Ectodermal cell (in vitro differentiated cells): ENCODE results near the gene CDC123. TPM values are rescaled to one million over a fixed set of nuclear protein-coding genes. Genes with fewer than 3 reads are reported as not detected.

ENCODE experiments used
- H3K27ac ChIP-seq: 2 replicates; pipeline ENCODE4 v1.7.0; 2013; ENCODE audit warnings: mild to moderate bottlenecking, low read depth, low read length; ENCODE audit not compliant: insufficient read depth, poor library complexity, severe bottlenecking
- H3K27me3 ChIP-seq: 2 replicates; pipeline ENCODE4 v1.7.0; 2013; ENCODE audit warnings: mild to moderate bottlenecking, low read length; ENCODE audit not compliant: insufficient read depth, control insufficient read depth, poor library complexity, severe bottlenecking
- H3K36me3 ChIP-seq: one replicate; pipeline ENCODE4 v1.7.0; 2013; ENCODE audit warnings: low read length; ENCODE audit not compliant: control insufficient read depth, insufficient read depth
- H3K4me1 ChIP-seq: one replicate; pipeline ENCODE4 v1.7.0; 2013; ENCODE audit warnings: low read length; ENCODE audit not compliant: control insufficient read depth, insufficient read depth
- H3K4me3 ChIP-seq: 2 replicates; pipeline ENCODE4 v1.7.0; 2013; ENCODE audit warnings: low read depth, low read length, control low read depth; ENCODE audit not compliant: insufficient read depth
- H3K9me3 ChIP-seq: 2 replicates; pipeline ENCODE4 v1.7.0; 2013; ENCODE audit warnings: mild to moderate bottlenecking, low read length, moderate library complexity; ENCODE audit not compliant: control insufficient read depth
- WGBS, 2 experiments: methylation state at CpG; one replicate each; pipeline ENCODE4 v1.1.7; 2013; ENCODE audit warnings: missing lambda C conversion rate in 2 of 2; 5-methylcytosine and 5-hydroxymethylcytosine counted together
- polyA plus RNA-seq, 4 experiments: library from polyadenylated mRNA; stranded (reverse); fragments of 50-300 nt; gene quantifications; one replicate each; pipeline ENCODE4 v1.2.3, GENCODE V29; 2013

CDC123 gene, protein sequence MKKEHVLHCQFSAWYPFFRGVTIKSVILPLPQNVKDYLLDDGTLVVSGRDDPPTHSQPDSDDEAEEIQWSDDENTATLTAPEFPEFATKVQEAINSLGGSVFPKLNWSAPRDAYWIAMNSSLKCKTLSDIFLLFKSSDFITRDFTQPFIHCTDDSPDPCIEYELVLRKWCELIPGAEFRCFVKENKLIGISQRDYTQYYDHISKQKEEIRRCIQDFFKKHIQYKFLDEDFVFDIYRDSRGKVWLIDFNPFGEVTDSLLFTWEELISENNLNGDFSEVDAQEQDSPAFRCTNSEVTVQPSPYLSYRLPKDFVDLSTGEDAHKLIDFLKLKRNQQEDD
- 128 TPM for polyA plus RNA-seq (2013, experiment 1 of 4)
- 128 TPM for polyA plus RNA-seq (2013, experiment 2 of 4)
- 113 TPM for polyA plus RNA-seq (2013, experiment 3 of 4)
- polyA plus RNA-seq (2013, experiment 4 of 4), result 130 TPM

DNA sequence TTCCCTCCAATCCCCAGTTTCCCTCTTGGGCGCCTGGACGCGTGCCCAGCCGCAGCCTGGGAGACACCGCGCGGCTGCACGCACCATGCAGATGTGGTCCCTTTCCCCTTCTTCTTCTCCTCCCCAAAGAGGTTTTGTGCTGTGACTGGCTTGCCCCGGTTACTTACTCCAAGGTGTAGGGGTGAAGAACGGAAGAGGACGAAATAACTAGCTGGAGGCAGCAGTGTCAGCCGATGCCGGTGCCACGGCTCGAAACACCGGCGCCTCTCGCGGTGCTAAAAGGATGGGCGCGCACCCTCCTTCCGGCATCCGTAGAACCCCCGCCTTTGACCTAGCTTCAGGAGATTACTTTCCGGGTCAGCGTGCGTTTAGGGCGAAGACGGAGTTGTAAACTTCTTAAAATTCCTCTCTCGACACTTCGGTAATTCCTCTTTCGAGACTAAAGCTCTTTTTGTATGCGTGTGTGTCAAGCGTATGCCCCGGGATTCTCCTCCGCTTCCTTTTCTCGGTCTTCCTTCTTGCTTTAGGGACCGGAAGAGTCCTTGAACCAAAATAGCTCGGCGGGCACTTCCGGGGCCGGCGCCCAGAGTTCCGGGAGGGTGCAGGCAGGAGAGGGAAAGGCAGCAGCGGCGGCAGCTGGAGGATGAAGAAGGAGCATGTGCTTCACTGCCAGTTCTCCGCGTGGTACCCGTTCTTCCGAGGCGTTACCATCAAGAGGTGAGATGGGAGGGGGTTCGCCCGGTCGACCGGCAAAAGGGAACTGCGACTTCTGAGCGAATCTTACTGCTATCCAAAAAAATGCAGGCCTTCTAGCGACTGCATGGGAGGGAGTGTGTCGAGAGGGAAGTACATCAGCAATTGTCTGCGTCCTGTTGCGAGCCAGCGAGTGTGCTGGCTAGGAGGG lies at the start of gene CDC123, which contains the start of gene NUDT5:
Gene CDC123 (plus strand): TSS at position 586 of the 904 bp plus-strand sequence. CDS start 58 bp downstream, at position 644.
Gene NUDT5 (minus strand): TSS at position 289 of the 904 bp plus-strand sequence. CDS start 9,600 bp downstream, outside the sequence.
- Histone ChIP-seq H3K4me3 (peak within 1 kb of the TSS; percentile 88), H3K27me3 (no peaks in the 10 kb centered on the region), H3K27ac (peak within 1 kb of the TSS; percentile 61), H3K36me3 (peaks cover 10% of the 10 kb centered on the region), H3K4me1 (peaks cover 17% of the 10 kb centered on the region), H3K9me3 (no peaks in the 10 kb centered on the region)
- 0% methylated on average over 62 of the region's 62 CpGs for WGBS, 2 experiments

DNA sequence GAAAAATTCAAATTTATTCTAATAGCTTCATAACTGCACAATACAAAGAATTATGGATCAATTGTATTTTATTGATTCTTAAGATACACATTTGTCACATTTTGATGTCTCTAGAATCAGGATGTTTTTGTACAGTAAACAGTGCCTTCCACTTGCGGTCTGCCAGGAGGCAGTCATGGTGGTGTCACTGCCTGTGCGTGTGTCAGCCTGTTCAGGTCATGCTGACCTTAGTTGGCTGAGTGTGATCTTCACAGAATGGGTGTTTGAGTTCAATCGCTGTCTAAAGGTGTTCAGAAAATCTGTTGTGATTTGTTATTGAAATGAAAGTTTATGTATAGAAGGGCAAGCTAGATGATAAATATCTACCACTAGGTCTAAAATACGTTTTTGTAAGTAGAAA lies 45.8 kb upstream of the CDC123 start:
- no peak overlapping the region for H3K4me3 ChIP-seq
- no peak overlapping the region for H3K27ac ChIP-seq
- no peaks in the 10 kb centered on the region for H3K36me3 ChIP-seq

DNA sequence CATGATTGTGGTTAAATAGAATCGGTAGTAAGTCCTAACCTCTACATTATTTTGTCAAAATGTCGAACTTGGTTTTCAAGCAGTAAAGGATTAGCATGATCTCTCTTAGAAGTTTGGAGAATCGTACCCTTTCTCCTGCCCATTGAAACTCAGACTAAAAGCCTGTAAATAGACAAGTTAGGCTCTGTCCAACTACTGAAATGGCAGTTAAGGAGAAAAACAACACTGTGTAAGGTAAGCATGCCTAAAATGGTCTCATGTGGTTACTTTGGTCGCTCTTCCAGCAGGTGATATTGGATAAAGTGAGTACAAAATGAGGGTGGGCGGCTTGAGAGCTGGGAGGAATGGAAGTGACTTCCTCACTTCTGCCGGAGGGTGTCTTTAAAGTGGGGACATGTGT lies 41.5 kb upstream of the CDC123 start:
- no peaks in the 10 kb centered on the region for H3K27me3 ChIP-seq
- H3K4me1 ChIP-seq, result no peaks in the 10 kb centered on the region
- H3K9me3 ChIP-seq, result no peaks in the 10 kb centered on the region
- peaks cover 9% of the 10 kb centered on the region for H3K36me3 ChIP-seq
- WGBS, 2 experiments, result 95 to 97% methylated on average over 6 of the region's 6 CpGs
- H3K4me3 ChIP-seq, result no peak overlapping the region
- no peak overlapping the region for H3K27ac ChIP-seq

More for the DNA sequence above, 45.8 kb upstream of the CDC123 start:
- Histone ChIP-seq H3K9me3 (no peaks in the 10 kb centered on the region), H3K27me3 (no peaks in the 10 kb centered on the region), H3K4me1 (no peaks in the 10 kb centered on the region)
- 87 to 89% methylated on average over 4 of the region's 4 CpGs for WGBS, 2 experiments

DNA sequence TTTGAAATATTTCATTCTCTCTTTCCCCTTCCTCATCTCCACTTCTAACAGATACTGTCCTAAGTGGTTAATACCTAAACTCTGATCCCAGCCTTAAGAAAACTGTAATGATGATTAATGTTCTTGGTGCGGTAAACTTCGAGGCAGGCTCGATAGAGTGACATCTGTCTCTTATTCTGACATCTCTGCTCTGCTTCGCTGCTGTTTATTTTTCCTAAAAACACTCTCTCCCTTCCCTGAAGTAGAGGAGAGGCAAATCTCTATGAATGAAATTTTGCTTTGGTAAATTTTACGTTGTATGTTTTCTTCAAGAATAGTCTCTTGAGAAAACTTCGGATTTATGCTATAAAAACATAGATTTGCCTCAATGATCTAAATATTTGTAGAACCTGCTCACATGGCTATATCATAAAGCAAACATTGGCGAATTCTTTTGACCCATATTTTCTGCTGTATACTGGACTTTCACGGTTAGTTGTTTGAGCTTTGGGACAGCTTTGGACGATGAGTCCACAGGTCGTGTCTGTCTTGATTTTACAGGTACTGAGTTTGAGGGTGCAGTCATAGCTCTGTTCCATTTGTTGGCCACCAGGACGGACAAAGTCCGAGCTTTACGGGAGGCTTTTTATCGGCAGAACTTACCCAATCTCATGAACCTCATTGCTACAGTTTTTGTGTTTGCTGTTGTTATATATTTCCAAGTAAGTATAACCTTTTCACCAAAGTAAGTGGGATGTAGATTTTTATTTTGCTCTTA lies 39.4 kb upstream of the CDC123 start:
- Histone ChIP-seq H3K36me3 (peaks cover 13% of the 10 kb centered on the region), H3K27me3 (no peaks in the 10 kb centered on the region), H3K9me3 (no peaks in the 10 kb centered on the region), H3K27ac (no peak overlapping the region), H3K4me1 (no peaks in the 10 kb centered on the region), H3K4me3 (no peak overlapping the region)
- WGBS, 2 experiments, result 93 to 96% methylated on average over 14 of the region's 14 CpGs

DNA sequence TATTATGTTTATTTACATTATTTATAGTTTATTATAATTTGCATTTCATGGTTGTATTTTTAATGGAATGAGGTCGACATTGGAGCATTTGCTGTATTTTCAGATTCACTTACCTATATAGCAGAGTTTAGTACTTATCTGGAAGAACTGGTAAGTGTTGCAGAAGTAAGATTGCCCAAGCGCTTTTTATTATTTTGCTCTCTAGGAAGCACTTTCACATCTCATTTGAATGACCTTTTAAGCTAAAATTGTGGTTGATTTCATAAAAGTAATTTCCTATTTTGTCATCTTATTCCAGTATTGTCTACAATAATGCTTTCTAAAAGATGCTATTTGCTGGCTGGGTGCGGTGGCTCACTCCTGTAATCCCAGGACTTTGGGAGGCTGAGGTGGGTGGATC lies 37.9 kb upstream of the CDC123 start:
- Histone ChIP-seq H3K27me3 (no peaks in the 10 kb centered on the region), H3K27ac (no peak overlapping the region), H3K4me3 (no peak overlapping the region), H3K4me1 (no peaks in the 10 kb centered on the region), H3K36me3 (peaks cover 27% of the 10 kb centered on the region), H3K9me3 (no peaks in the 10 kb centered on the region)
- 95% methylated on average over 1 to 2 of the region's 3 CpGs for WGBS, 2 experiments

DNA sequence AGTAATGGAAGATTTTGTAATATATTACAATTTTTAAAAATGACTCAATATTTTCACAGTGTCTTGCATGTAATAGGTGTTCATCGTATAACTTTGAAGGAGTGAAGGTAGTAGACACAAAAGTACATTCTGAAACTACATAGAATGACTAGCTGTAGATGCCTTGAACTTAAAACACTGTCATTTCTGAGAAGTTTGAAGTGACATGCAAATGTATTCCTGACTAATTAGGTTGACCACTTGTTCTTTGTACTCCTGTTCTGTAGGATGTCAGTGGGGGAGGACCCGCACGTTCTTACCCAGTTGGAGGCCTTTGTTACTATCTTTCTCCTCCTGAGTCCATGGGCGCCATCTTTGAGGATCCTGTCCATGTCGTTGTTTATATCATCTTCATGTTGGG lies 35.3 kb upstream of the CDC123 start:
- no peak overlapping the region for H3K4me3 ChIP-seq
- peaks cover 35% of the 10 kb centered on the region for H3K36me3 ChIP-seq
- WGBS, 2 experiments, result 86 to 91% methylated on average over 5 of the region's 5 CpGs

DNA sequence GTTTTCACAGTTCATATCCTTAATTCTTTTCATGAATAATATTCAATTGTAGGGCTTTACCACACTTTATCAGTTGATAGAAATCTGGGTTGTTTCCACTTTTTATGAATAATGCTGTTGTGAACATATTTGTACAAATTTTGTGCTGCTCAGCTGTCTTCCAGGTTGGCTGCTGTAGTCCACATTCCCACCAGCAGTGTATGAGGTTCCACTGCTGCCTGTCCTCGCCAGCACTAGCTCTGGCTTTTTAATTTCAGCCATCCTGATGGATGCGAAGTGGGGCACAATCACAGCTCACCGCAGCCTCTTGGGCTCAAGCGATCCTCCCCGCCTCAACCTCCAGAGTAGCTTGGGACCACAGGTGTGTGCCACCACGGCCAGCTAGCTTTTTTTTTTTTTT lies 33.1 kb upstream of the CDC123 start:
- no peak overlapping the region for H3K4me3 ChIP-seq
- 96% methylated on average over 6 of the region's 6 CpGs for WGBS, 2 experiments
- H3K9me3 ChIP-seq, result no peaks in the 10 kb centered on the region
- peaks cover 36% of the 10 kb centered on the region for H3K36me3 ChIP-seq
- no peak overlapping the region for H3K27ac ChIP-seq
- H3K27me3 ChIP-seq, result no peaks in the 10 kb centered on the region
- no peaks in the 10 kb centered on the region for H3K4me1 ChIP-seq

More for the DNA sequence above, 35.3 kb upstream of the CDC123 start:
- Histone ChIP-seq H3K27me3 (no peaks in the 10 kb centered on the region), H3K27ac (no peak overlapping the region), H3K4me1 (no peaks in the 10 kb centered on the region), H3K9me3 (no peaks in the 10 kb centered on the region)

DNA sequence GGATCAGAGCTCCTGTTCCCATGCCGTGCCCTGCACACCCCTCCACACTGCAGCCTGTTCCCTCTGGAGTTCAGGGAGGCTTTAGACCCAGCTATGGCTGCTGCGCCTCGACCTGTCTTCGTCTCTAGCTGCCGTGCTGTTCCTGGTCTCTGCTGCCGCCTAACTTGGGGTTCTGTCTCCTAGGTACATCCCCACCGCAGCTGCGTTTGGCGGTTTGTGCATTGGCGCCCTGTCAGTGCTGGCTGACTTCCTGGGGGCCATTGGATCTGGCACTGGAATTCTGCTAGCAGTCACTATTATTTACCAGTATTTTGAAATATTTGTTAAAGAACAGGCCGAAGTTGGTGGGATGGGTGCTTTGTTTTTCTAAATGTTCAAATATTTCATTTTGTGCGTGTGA lies 31.9 kb upstream of the CDC123 start:
- no peaks in the 10 kb centered on the region for H3K27me3 ChIP-seq
- no peaks in the 10 kb centered on the region for H3K9me3 ChIP-seq
- peaks cover 34% of the 10 kb centered on the region for H3K36me3 ChIP-seq
- H3K27ac ChIP-seq, result no peak overlapping the region
- H3K4me1 ChIP-seq, result no peaks in the 10 kb centered on the region
- 95% methylated on average over 12 of the region's 12 CpGs for WGBS, 2 experiments
- H3K4me3 ChIP-seq, result no peak overlapping the region

DNA sequence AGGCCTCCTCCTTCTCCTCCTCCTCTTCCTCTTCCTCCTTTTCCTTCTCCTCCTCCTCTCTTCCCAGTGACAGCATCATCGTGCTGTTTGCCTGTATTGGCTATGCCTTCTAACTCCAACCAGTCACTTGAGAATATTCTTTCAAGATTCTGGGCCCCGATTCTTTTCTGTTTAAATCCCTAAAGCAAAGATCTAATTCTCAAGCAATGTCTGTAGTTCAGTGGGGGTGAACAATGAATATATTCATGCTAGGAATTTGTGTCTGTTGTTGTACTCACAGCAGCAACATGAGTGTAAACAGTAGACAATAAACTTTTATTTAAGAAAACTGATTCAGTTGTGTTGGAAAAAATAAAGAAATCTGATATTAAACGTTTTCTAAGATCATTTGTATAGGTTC lies 31.0 kb upstream of the CDC123 start:
- Histone ChIP-seq H3K4me3 (no peak overlapping the region), H3K4me1 (no peaks in the 10 kb centered on the region), H3K27me3 (no peaks in the 10 kb centered on the region), H3K36me3 (peaks cover 36% of the 10 kb centered on the region), H3K9me3 (no peaks in the 10 kb centered on the region), H3K27ac (no peak overlapping the region)
- WGBS, 2 experiments, result 96 to 99% methylated on average over 3 of the region's 3 CpGs
